ENCODE results near the gene MACF1.
"Not testable (repeated sequence)": the region's sequence is repeated elsewhere in the genome, so short reads cannot be mapped to it uniquely, and the experiment has no call there.

Gene MACF1

GRCh38 chr1:39469150-39469549 is 264.7 kb downstream of the MACF1 start:
- no peak for DNase-seq (ENCODE audit: low spot score)

DNA sequence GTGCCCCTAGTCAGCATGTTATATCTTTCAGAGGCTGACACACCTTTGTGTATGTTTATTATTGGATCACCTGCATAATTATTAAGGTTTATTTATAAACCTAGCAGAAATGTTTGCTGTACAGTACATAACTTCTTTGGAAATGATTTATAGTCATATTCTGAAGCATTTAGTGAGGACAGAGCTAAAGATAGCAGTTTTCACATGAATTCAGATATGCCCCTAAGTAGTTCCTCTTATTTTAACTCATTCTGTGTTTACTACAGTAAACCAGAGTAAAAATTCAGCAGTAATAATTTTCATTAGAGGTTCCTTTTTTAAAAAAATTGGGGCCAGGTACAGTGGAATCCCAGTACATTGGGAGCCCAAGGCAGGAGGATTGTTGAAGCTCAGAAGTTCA is 265.5 kb downstream of the MACF1 start:
- no peak for DNase-seq (ENCODE audit: low spot score)

DNA sequence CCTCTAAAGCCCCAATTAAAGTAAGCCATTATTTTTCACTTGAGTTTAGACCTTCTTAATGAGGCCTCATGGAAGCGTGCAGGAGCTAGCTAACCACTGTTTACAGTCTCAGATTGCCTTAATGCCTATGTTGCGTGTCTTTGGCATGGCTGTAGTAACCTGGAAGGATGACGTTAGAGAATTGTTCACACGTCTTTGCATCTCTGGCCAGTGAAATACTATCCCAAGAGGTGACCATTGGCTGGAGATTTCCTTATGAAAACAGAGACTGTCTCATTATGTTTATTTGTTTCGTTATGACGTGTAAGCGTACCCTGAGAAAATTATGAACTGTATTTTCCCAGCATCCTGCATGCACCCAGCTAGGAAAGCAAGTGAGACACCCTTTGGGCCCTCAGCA is 268.3 kb downstream of the MACF1 start:
- DNase-seq (ENCODE audit: low spot score), result no peak

- DNase-seq (ENCODE audit: low spot score), result no peak
These were observed 268.8 kb downstream of the MACF1 start for GRCh38 chr1:39473324-39473723.

DNA sequence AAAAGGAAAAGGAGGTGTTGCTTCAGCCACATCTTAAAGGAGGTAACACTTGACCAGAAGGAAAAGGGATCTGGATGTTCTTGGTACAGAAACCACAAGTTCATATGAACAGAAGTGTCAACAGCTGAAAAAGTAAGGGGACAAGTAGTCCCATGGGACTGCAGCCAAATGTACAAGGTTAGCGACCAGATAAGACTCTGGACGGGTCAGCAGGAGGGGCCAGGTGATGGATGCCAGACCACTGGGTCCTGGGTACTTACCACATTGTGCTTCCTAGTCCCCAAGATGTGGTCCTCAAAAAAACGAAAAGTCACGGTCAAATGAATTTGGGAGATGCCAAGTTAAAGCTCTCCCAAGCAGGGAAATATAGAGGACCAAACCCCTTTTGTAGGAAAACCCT is 270.3 kb downstream of the MACF1 start:
- no peak for DNase-seq (ENCODE audit: low spot score)

- DNase-seq (ENCODE audit: low spot score), result not testable (repeated sequence)
These were observed 271.1 kb downstream of the MACF1 start for GRCh38 chr1:39475551-39475950.

- no peak for DNase-seq (ENCODE audit: low spot score)
These were observed 273.8 kb downstream of the MACF1 start for GRCh38 chr1:39478126-39478915.

- no peak for DNase-seq (ENCODE audit: low spot score)
These were observed 276.8 kb downstream of the MACF1 start for GRCh38 chr1:39481289-39481688.

GRCh38 chr1:39483276-39483675 is 278.8 kb downstream of the MACF1 start:
- no peak for DNase-seq (ENCODE audit: low spot score)

- no peak for DNase-seq (ENCODE audit: low spot score)
These were observed 280.1 kb downstream of the MACF1 start for GRCh38 chr1:39484564-39484963.

DNA sequence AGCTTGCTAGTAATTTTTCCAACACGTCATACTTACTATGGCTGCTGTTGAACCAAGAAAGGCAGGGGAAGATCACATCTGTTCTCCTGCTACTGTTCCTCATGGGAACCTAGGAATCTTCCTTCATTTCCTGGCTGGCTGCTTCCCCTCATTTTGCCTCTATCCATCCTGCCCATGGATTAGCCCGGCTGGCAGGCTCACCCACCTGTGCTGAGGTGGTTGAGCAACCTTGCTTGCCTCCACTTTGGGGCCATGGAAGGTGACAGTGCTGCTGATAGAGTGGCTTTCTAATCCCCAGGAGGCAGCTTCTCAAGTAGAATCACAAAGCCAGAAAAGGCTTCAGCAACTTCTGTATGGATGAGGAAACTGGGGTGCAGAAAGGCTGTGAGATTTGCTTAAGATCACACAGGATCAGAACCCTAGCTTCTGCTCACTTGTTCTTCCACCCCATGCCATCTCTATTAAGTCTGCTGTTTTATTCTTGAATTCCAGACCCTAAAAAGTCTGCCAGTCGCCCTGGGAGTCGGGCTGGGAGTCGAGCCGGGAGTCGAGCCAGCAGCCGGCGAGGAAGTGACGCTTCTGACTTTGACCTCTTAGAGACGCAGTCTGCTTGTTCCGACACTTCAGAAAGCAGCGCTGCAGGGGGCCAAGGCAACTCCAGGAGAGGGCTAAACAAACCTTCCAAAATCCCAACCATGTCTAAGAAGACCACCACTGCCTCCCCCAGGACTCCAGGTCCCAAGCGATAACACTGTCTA is 280.7 kb downstream of the MACF1 start:
- DNase-seq (ENCODE audit: low spot score), result no peak

- no peak for DNase-seq (ENCODE audit: low spot score)
These were observed 283.6 kb downstream of the MACF1 start for GRCh38 chr1:39488012-39488545.

GRCh38 chr1:39488793-39489566 is 284.5 kb downstream of the MACF1 start:
- no peak for DNase-seq (ENCODE audit: low spot score)

GRCh38 chr1:39489567-39490239 is 285.2 kb downstream of the MACF1 start:
- DNase-seq (ENCODE audit: low spot score), result no peak

GRCh38 chr1:39490596-39491145 is 286.2 kb downstream of the MACF1 start:
- peak; percentile 21 for DNase-seq (ENCODE audit: low spot score)

GRCh38 chr1:39491146-39491921 is 286.8 kb downstream of the MACF1 start, which contains the start of gene BMP8A:
Gene BMP8A, plus strand, starts transcription at chr1:39491636. Its CDS starts 356 bp downstream, at chr1:39491992.
- peak; percentile 71 for DNase-seq (ENCODE audit: low spot score)

- DNase-seq (ENCODE audit: low spot score), result not testable (repeated sequence)
These were observed 287.9 kb downstream of the MACF1 start for GRCh38 chr1:39492118-39493042.

- DNase-seq (ENCODE audit: low spot score), result not testable (repeated sequence)
These were observed 288.7 kb downstream of the MACF1 start for GRCh38 chr1:39493043-39493810.

All from SW480 (cell line).